ENCODE data around the gene PSTPIP1. TPM values are rescaled to one million over a fixed set of nuclear protein-coding genes. Genes with fewer than 3 reads are reported as not detected.

Gene PSTPIP1
- total RNA-seq, 6 experiments from 2014 or later = 1.2 to 4.9 (median 2.2) TPM

GRCh38 chr15:77034695-77035489 lies 40.0 kb downstream of the PSTPIP1 start:
- H3K4me3 ChIP-seq = no peak overlapping the region
- intact Hi-C loops (cut with DNase I) = no loop called here
- H3K36me3 ChIP-seq = no peaks in the 10 kb centered on the region
- 75% methylated on average over 1 of the region's 14 CpGs for WGBS (ENCODE audit: insufficient coverage, low coverage, low lambda C conversion rate, missing lambda C conversion rate)
- DNase-seq (peak; percentile 41 to 51 (median 50)), ATAC-seq (peak; percentile 8 to 54 (median 42))
- no peaks in the 10 kb centered on the region for H3K27me3 ChIP-seq
- H3K9me3 ChIP-seq = no peaks in the 10 kb centered on the region
- peak; percentile 48 to 65 (median 52) for TF ChIP-seq CTCF (IDR thresholded peaks at IDR 0.05)
- no peak for TF ChIP-seq POLR2A (IDR thresholded peaks at IDR 0.05)
- H3K4me1 ChIP-seq = no peaks in the 10 kb centered on the region
- no peak overlapping the region for H3K27ac ChIP-seq

GRCh38 chr15:77035584-77035983 lies 40.7 kb downstream of the PSTPIP1 start:
- no peak overlapping the region for H3K27ac ChIP-seq
- intact Hi-C loops (cut with DNase I) = no loop called here
- DNase-seq (peak in 2 of 3 donors; percentile 42 to 44), ATAC-seq (no peak)
- no peak overlapping the region for H3K4me3 ChIP-seq
- H3K4me1 ChIP-seq = no peaks in the 10 kb centered on the region
- WGBS (ENCODE audit: insufficient coverage, low coverage, low lambda C conversion rate, missing lambda C conversion rate) = no CpG with 5 or more reads among the region's 9 CpGs
- H3K27me3 ChIP-seq = no peaks in the 10 kb centered on the region
- no peaks in the 10 kb centered on the region for H3K36me3 ChIP-seq
- no peaks in the 10 kb centered on the region for H3K9me3 ChIP-seq
- TF ChIP-seq CTCF (IDR thresholded peaks at IDR 0.05) (no peak), POLR2A (IDR thresholded peaks at IDR 0.05) (no peak)

GRCh38 chr15:77035999-77036471 lies 41.1 kb downstream of the PSTPIP1 start:
- 92% methylated on average over 4 of the region's 13 CpGs for WGBS (ENCODE audit: insufficient coverage, low coverage, low lambda C conversion rate, missing lambda C conversion rate)
- DNase-seq (peak in 2 of 3 donors; percentile 50 to 65), ATAC-seq (peak in 3 of 4 donors; percentile 4 to 31 (median 29))
- no peak for TF ChIP-seq CTCF (IDR thresholded peaks at IDR 0.05)
- TF ChIP-seq POLR2A (IDR thresholded peaks at IDR 0.05) = no peak
- intact Hi-C loops (cut with DNase I) = no loop called here
- Histone ChIP-seq H3K27ac (no peak overlapping the region), H3K36me3 (no peaks in the 10 kb centered on the region), H3K27me3 (no peaks in the 10 kb centered on the region), H3K4me3 (no peak overlapping the region), H3K9me3 (no peaks in the 10 kb centered on the region), H3K4me1 (no peaks in the 10 kb centered on the region)

- WGBS (ENCODE audit: insufficient coverage, low coverage, low lambda C conversion rate, missing lambda C conversion rate) = 100% methylated on average over 4 of the region's 22 CpGs
- intact Hi-C loops (cut with DNase I) = no loop called here
- DNase-seq (peak in 2 of 3 donors; percentile 44 to 51), ATAC-seq (no peak)
- H3K36me3 ChIP-seq = no peaks in the 10 kb centered on the region
- no peaks in the 10 kb centered on the region for H3K9me3 ChIP-seq
- no peaks in the 10 kb centered on the region for H3K27me3 ChIP-seq
- H3K27ac ChIP-seq = no peak overlapping the region
- TF ChIP-seq POLR2A (IDR thresholded peaks at IDR 0.05) (no peak), CTCF (IDR thresholded peaks at IDR 0.05) (no peak)
- H3K4me3 ChIP-seq = no peak overlapping the region
- H3K4me1 ChIP-seq = no peaks in the 10 kb centered on the region
Measured at GRCh38 chr15:77036537-77037387, 41.8 kb downstream of the PSTPIP1 start.

Measured in right lobe of liver (tissue), 6 donors.